HCT116 (cell line): ENCODE results near the gene ADAMTSL2. TPM values are rescaled to one million over a fixed set of nuclear protein-coding genes. Genes with fewer than 3 reads are reported as not detected.

Source experiments
- ATAC-seq: fragments of 200-7000 bp; cut with Tn5 transposase; 2 replicates; pipeline ENCODE4 v1.9.1; 2020; ENCODE audit warnings: mild to moderate bottlenecking, moderate library complexity
- BruUV-seq: library from RNA; stranded (reverse); fragments of 400-500 nt; replicated peaks from 2 replicates; lab custom pipeline; 2021; lab: Mats Ljungman, UMichigan
- CTCF ChIA-PET: fragments of 300-600 bp; sonication (Branson Sonifier 250); formaldehyde crosslinking; loops from one replicate; lab custom pipeline; 2021; ENCODE audit warnings: antibody characterized with exemption; lab: Charles Lee
- POLR2A ChIA-PET: fragments of 300-600, 350-600 bp; sonication (Branson Sonifier 250); formaldehyde crosslinking; loops from one replicate; lab custom pipeline; 2021; ENCODE audit warnings: antibody characterized with exemption; lab: Charles Lee
- RAD21 ChIA-PET, 2 experiments: fragments of 300-600 bp; sonication (Branson Sonifier 250); formaldehyde crosslinking; loops; one replicate each; lab custom pipeline; 2023; ENCODE audit warnings: low total read pairs in 2 of 2; ENCODE audit not compliant: uncharacterized antibody in 2 of 2, unreplicated experiment in 2 of 2, low non-redundant PET in 1 of 2; lab: Charles Lee
- DNase-seq: peaks from one replicate; pipeline ENCODE4 v3.0.0-alpha.2; 2010; ENCODE audit warnings: low read depth, low spot score
- H2AFZ ChIP-seq: fragments of 200-600 bp; shearing (Covaris generic), sonication (generic); 2 replicates; pipeline ENCODE4 v1.6.1; 2017; ENCODE audit warnings: low read depth, mixed run types, mixed read lengths, antibody characterized with exemption, low read length; ENCODE audit not compliant: poor library complexity, severe bottlenecking
- H3K27ac ChIP-seq: 2 replicates; pipeline ENCODE4 v1.5.1; 2012; ENCODE audit warnings: low read depth, low read length
- H3K27me3 ChIP-seq: fragments of 200-600 bp; sonication (generic); 2 replicates; pipeline ENCODE4 v1.6.1; 2016; ENCODE audit warnings: mixed run types, low read length, mixed read lengths; ENCODE audit not compliant: insufficient read depth
- H3K36me3 ChIP-seq, 2 experiments: fragments of 200-500 bp in 1 of 2; fragments of 200-600 bp in 1 of 2; sonication (Bioruptor generic) in 1 of 2; sonication (generic) in 1 of 2; 2 replicates each; pipeline versions ENCODE4 v1.5.1 to v1.6.1; 2014 to 2016; ENCODE audit warnings: low read length in 2 of 2, inconsistent platforms in 1 of 2, mixed read lengths in 1 of 2, mixed run types in 1 of 2; ENCODE audit not compliant: insufficient read depth in 2 of 2, control insufficient read depth in 1 of 2
- H3K4me1 ChIP-seq, 2 experiments: fragments of 200-600 bp in 1 of 2; sonication (generic) in 1 of 2; 2 replicates each; pipeline versions ENCODE4 v1.5.1 to v1.6.1; 2012 to 2017; ENCODE audit warnings: low read length in 2 of 2, inconsistent platforms in 1 of 2, mild to moderate bottlenecking in 1 of 2, mixed read lengths in 1 of 2, mixed run types in 1 of 2, moderate library complexity in 1 of 2; ENCODE audit not compliant: insufficient read depth in 2 of 2, control insufficient read depth in 1 of 2
- H3K4me2 ChIP-seq: fragments of 200-600 bp; sonication (generic); 2 replicates; pipeline ENCODE4 v1.6.1; 2017; ENCODE audit warnings: mixed run types, low read length, mixed read lengths
- H3K4me3 ChIP-seq, 2 experiments: fragments of 200-600 bp in 1 of 2; sonication (generic) in 1 of 2; replicated peaks in 1 of 2; 2 replicates each; pipeline ENCODE4 v1.5.1; 2011 to 2016; ENCODE audit warnings: low read length in 2 of 2, control low read depth in 1 of 2, low read depth in 1 of 2, mild to moderate bottlenecking in 1 of 2, mixed read lengths in 1 of 2, mixed run types in 1 of 2
- H3K79me2 ChIP-seq: fragments of 200-600 bp; sonication (generic); 2 replicates; pipeline ENCODE4 v1.6.1; 2017; ENCODE audit warnings: mild to moderate bottlenecking, mixed run types, low read length, moderate library complexity, mixed read lengths; ENCODE audit not compliant: insufficient read depth
- H3K9ac ChIP-seq: fragments of 200-600 bp; sonication (generic); 2 replicates; pipeline ENCODE4 v1.6.1; 2016; ENCODE audit warnings: low read length, mixed read lengths
- H3K9me2 ChIP-seq: fragments of 200-600 bp; sonication (generic), shearing (Covaris generic); 2 replicates; pipeline ENCODE4 v1.6.1; 2017; ENCODE audit warnings: mixed run types, mild to moderate bottlenecking, moderate library complexity; ENCODE audit not compliant: insufficient read depth
- H3K9me3 ChIP-seq, 2 experiments: fragments of 200-500 bp in 1 of 2; fragments of 200-600 bp in 1 of 2; sonication (Bioruptor generic) in 1 of 2; sonication (generic) in 1 of 2; 2 replicates each; pipeline ENCODE4 v1.6.1; 2014 to 2017; ENCODE audit warnings: low read length in 2 of 2, mixed read lengths in 2 of 2, inconsistent platforms in 1 of 2, low read depth in 1 of 2, mild to moderate bottlenecking in 1 of 2, mixed run types in 1 of 2, moderate library complexity in 1 of 2; ENCODE audit not compliant: control insufficient read depth in 1 of 2, insufficient read depth in 1 of 2
- H4K20me1 ChIP-seq: fragments of 200-600 bp; sonication (generic), shearing (Covaris generic); 2 replicates; pipeline ENCODE4 v1.6.1; 2017; ENCODE audit warnings: mixed run types, mild to moderate bottlenecking, moderate library complexity; ENCODE audit not compliant: insufficient read depth
- CBX3 ChIP-seq: IDR thresholded peaks from 2 replicates; pipeline ENCODE4 v1.6.1; 2012; ENCODE audit warnings: low read depth
- CEBPB ChIP-seq: IDR thresholded peaks from 2 replicates; pipeline ENCODE4 v1.6.1; 2012; ENCODE audit warnings: low read depth
- CTCF ChIP-seq, 3 experiments: fragments of 200-600 bp in 1 of 3; sonication (generic) in 1 of 3; IDR thresholded peaks in 2 of 3; conservative IDR thresholded peaks in 1 of 3; 2 replicates each; pipeline ENCODE4 v1.5.1; 2012 to 2017; ENCODE audit warnings: low read depth in 2 of 3, low read length in 2 of 3, antibody characterized with exemption in 1 of 3, borderline replicate concordance in 1 of 3, control low read depth in 1 of 3, mild to moderate bottlenecking in 1 of 3, mixed read lengths in 1 of 3, mixed run types in 1 of 3, moderate library complexity in 1 of 3; ENCODE audit not compliant: insufficient read depth in 1 of 3
- EGR1 ChIP-seq: IDR thresholded peaks from 2 replicates; pipeline ENCODE4 v1.6.1; 2012; ENCODE audit warnings: low read depth
- EZH2phosphoT487 ChIP-seq: fragments of 200-600 bp; IDR thresholded peaks from 2 replicates; pipeline ENCODE4 v1.6.1; 2018; ENCODE audit warnings: antibody characterized with exemption, borderline replicate concordance
- FOSL1 ChIP-seq: IDR thresholded peaks from 2 replicates; pipeline ENCODE4 v1.6.1; 2012; ENCODE audit warnings: low read depth
- JUND ChIP-seq: IDR thresholded peaks from 2 replicates; pipeline ENCODE4 v1.6.1; 2012
- POLR2A ChIP-seq: IDR thresholded peaks from 2 replicates; pipeline ENCODE4 v1.7.0; 2011; ENCODE audit warnings: borderline replicate concordance; ENCODE audit not compliant: insufficient read depth, insufficient read length; ENCODE audit errors: extremely low read depth
- POLR2AphosphoS5 ChIP-seq: IDR thresholded peaks from 2 replicates; pipeline ENCODE4 v1.6.1; 2011; ENCODE audit warnings: mild to moderate bottlenecking, low read depth, low read length, moderate library complexity
- RAD21 ChIP-seq: IDR thresholded peaks from 2 replicates; pipeline ENCODE4 v1.6.1; 2012; ENCODE audit warnings: low read depth, mild to moderate bottlenecking
- SIN3A ChIP-seq: IDR thresholded peaks from 2 replicates; pipeline ENCODE4 v1.6.1; 2012; ENCODE audit warnings: low read depth
- ZFX ChIP-seq: fragments of 450-650 bp; IDR thresholded peaks from 2 replicates; pipeline ENCODE4 v1.6.1; 2017
- intact Hi-C: fragments of 100-400 bp; cut with micrococcal nuclease; formaldehyde crosslinking; loops from 2 replicates; pipeline ENCODE4 v1.10.0; 2022
- total RNA-seq: library from RNA; stranded (reverse); gene quantifications from one replicate; pipeline ENCODE4 v1.2.1, GENCODE V29; 2021; ENCODE audit not compliant: unreplicated experiment
- TF ChIP-seq, protein P1 (sequence below): IDR thresholded peaks from 2 replicates; pipeline ENCODE4 v1.6.1; 2012
- TF ChIP-seq, protein P2 (sequence below): IDR thresholded peaks from 2 replicates; pipeline ENCODE4 v1.6.1; 2012; ENCODE audit warnings: low read depth
- TF ChIP-seq, protein P3 (sequence below): IDR thresholded peaks from 2 replicates; pipeline ENCODE4 v1.6.1; 2011; ENCODE audit warnings: mild to moderate bottlenecking, low read length, moderate library complexity; ENCODE audit not compliant: insufficient replicate concordance; ENCODE audit errors: extremely low read depth

The ADAMTSL2 gene
- total RNA-seq, 1 experiment from 2014 or later: not detected

DNA sequence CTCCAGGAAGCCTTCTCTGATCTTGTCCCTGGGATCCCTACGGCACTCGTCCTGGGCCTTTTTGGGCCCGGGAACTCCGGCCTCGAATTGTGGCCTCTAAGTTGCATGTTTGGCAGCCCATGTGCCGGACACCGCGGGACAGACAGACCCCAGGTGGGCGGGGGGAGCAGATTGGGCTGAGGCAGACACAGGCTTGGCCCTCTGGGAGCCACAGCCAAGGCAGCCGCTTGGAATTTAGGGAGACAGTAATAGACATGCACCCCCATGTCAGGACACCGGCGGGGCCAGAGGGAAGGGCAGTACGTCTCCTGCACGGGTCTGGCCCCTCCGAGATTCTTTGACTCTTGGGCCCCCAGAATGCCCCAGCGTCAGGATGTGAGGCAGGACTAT is 36.2 kb downstream of the ADAMTSL2 start:
- POLR2A ChIA-PET: no interaction called here
- H3K27me3 ChIP-seq: no peaks in the 10 kb centered on the region
- H2AFZ ChIP-seq: no peak overlapping the region
- H3K9me2 ChIP-seq: no peaks in the 10 kb centered on the region
- no peak overlapping the region for H3K27ac ChIP-seq
- ATAC-seq: no peak
- CTCF ChIA-PET: no interaction called here
- H4K20me1 ChIP-seq: no peaks in the 10 kb centered on the region
- no peaks in the 10 kb centered on the region for H3K79me2 ChIP-seq
- H3K9me3 ChIP-seq: no peaks in the 10 kb centered on the region
- no peak overlapping the region for H3K9ac ChIP-seq
- no peak overlapping the region for H3K4me2 ChIP-seq
- no peaks in the 10 kb centered on the region for H3K4me1 ChIP-seq
- no TSS peak for BruUV-seq
- no peak for DNase-seq
- intact Hi-C loops: no loop called here
- no peak overlapping the region for H3K4me3 ChIP-seq
- H3K36me3 ChIP-seq: no peaks in the 10 kb centered on the region
- TF ChIP-seq CEBPB (no peak), SIN3A (no peak), CBX3 (no peak), ZFX (no peak), EZH2phosphoT487 (no peak), EGR1 (no peak), RAD21 (no peak), POLR2A (no peak), CTCF (IDR thresholded peaks at IDR 0.05 in 2 of 3, conservative IDR thresholded peaks at IDR 0.05 in 1 of 3; ENCODE audit: borderline replicate concordance in 1 of 3, insufficient read depth in 1 of 3, low read depth in 2 of 3, low read length in 2 of 3) (no peak), JUND (no peak), POLR2AphosphoS5 (no peak), FOSL1 (no peak)
- TF ChIP-seq, protein P1, sequence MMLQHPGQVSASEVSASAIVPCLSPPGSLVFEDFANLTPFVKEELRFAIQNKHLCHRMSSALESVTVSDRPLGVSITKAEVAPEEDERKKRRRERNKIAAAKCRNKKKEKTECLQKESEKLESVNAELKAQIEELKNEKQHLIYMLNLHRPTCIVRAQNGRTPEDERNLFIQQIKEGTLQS: no peak
- TF ChIP-seq, protein P2, sequence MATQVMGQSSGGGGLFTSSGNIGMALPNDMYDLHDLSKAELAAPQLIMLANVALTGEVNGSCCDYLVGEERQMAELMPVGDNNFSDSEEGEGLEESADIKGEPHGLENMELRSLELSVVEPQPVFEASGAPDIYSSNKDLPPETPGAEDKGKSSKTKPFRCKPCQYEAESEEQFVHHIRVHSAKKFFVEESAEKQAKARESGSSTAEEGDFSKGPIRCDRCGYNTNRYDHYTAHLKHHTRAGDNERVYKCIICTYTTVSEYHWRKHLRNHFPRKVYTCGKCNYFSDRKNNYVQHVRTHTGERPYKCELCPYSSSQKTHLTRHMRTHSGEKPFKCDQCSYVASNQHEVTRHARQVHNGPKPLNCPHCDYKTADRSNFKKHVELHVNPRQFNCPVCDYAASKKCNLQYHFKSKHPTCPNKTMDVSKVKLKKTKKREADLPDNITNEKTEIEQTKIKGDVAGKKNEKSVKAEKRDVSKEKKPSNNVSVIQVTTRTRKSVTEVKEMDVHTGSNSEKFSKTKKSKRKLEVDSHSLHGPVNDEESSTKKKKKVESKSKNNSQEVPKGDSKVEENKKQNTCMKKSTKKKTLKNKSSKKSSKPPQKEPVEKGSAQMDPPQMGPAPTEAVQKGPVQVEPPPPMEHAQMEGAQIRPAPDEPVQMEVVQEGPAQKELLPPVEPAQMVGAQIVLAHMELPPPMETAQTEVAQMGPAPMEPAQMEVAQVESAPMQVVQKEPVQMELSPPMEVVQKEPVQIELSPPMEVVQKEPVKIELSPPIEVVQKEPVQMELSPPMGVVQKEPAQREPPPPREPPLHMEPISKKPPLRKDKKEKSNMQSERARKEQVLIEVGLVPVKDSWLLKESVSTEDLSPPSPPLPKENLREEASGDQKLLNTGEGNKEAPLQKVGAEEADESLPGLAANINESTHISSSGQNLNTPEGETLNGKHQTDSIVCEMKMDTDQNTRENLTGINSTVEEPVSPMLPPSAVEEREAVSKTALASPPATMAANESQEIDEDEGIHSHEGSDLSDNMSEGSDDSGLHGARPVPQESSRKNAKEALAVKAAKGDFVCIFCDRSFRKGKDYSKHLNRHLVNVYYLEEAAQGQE: no peak
- TF ChIP-seq, protein P3, sequence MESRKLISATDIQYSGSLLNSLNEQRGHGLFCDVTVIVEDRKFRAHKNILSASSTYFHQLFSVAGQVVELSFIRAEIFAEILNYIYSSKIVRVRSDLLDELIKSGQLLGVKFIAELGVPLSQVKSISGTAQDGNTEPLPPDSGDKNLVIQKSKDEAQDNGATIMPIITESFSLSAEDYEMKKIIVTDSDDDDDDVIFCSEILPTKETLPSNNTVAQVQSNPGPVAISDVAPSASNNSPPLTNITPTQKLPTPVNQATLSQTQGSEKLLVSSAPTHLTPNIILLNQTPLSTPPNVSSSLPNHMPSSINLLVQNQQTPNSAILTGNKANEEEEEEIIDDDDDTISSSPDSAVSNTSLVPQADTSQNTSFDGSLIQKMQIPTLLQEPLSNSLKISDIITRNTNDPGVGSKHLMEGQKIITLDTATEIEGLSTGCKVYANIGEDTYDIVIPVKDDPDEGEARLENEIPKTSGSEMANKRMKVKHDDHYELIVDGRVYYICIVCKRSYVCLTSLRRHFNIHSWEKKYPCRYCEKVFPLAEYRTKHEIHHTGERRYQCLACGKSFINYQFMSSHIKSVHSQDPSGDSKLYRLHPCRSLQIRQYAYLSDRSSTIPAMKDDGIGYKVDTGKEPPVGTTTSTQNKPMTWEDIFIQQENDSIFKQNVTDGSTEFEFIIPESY: no peak
- RAD21 ChIA-PET: no interaction called here
